ENCODE results near the gene RABIF. TPM values are rescaled to one million over a fixed set of nuclear protein-coding genes. Genes with fewer than 3 reads are reported as not detected.

RABIF gene
- polyA plus RNA-seq, 4 donors: 7.8 to 11.2 (median 10.3) TPM

- FAIRE-seq: no peak
- peaks cover 0 to 30% (median 1%) of the 10 kb centered on the region in 3 donors for H3K4me1 ChIP-seq (ENCODE audit: control insufficient read depth in 3 of 3, insufficient read depth in 2 of 3, low read depth in 1 of 3, low read length in 2 of 3)
Observed at GRCh38 chr1:202854787-202855186, 34.2 kb downstream of the RABIF start.

GRCh38 chr1:202852163-202852904 is 36.6 kb downstream of the RABIF start:
- peaks cover 0 to 8% (median 0%) of the 10 kb centered on the region in 3 donors for H3K4me1 ChIP-seq (ENCODE audit: control insufficient read depth in 3 of 3, insufficient read depth in 2 of 3, low read depth in 1 of 3, low read length in 2 of 3)
- H3K36me3 ChIP-seq (ENCODE audit: control insufficient read depth in 3 of 3, insufficient read depth in 2 of 3, low read depth in 1 of 3, low read length in 3 of 3): peaks cover 0 to 24% (median 0%) of the 10 kb centered on the region in 3 donors
- no peak overlapping the region for H3K27ac ChIP-seq (ENCODE audit: low read depth in 1 of 3, low read length in 2 of 3)
- no peak overlapping the region for H3K4me3 ChIP-seq (ENCODE audit: low read depth in 1 of 3, low read length in 3 of 3)
- DNase-seq: peak; percentile 44 to 47
- FAIRE-seq: no peak
- WGBS, 3 donors: 70 to 74% (median 70%) methylated on average over 15 of the region's 15 CpGs
- H3K27me3 ChIP-seq (ENCODE audit: control insufficient read depth in 3 of 3, insufficient read depth in 3 of 3, low read length in 3 of 3): no peaks in the 10 kb centered on the region
- no peaks in the 10 kb centered on the region for H3K9me3 ChIP-seq (ENCODE audit: control insufficient read depth in 2 of 2, insufficient read depth in 1 of 2, low read depth in 1 of 2, low read length in 1 of 2)

More at GRCh38 chr1:202854787-202855186, 34.2 kb downstream of the RABIF start:
- no peak for DNase-seq
- Histone ChIP-seq H3K36me3 (ENCODE audit: control insufficient read depth in 3 of 3, insufficient read depth in 2 of 3, low read depth in 1 of 3, low read length in 3 of 3) (peaks cover 0 to 30% (median 0%) of the 10 kb centered on the region in 3 donors), H3K27me3 (ENCODE audit: control insufficient read depth in 3 of 3, insufficient read depth in 3 of 3, low read length in 3 of 3) (no peaks in the 10 kb centered on the region), H3K9me3 (ENCODE audit: control insufficient read depth in 2 of 2, insufficient read depth in 1 of 2, low read depth in 1 of 2, low read length in 1 of 2) (no peaks in the 10 kb centered on the region), H3K27ac (ENCODE audit: low read depth in 1 of 3, low read length in 2 of 3) (no peak overlapping the region), H3K4me3 (ENCODE audit: low read depth in 1 of 3, low read length in 3 of 3) (no peak overlapping the region)
- 71 to 81% (median 74%) methylated on average over 8 of the region's 8 CpGs for WGBS, 3 donors

DNA sequence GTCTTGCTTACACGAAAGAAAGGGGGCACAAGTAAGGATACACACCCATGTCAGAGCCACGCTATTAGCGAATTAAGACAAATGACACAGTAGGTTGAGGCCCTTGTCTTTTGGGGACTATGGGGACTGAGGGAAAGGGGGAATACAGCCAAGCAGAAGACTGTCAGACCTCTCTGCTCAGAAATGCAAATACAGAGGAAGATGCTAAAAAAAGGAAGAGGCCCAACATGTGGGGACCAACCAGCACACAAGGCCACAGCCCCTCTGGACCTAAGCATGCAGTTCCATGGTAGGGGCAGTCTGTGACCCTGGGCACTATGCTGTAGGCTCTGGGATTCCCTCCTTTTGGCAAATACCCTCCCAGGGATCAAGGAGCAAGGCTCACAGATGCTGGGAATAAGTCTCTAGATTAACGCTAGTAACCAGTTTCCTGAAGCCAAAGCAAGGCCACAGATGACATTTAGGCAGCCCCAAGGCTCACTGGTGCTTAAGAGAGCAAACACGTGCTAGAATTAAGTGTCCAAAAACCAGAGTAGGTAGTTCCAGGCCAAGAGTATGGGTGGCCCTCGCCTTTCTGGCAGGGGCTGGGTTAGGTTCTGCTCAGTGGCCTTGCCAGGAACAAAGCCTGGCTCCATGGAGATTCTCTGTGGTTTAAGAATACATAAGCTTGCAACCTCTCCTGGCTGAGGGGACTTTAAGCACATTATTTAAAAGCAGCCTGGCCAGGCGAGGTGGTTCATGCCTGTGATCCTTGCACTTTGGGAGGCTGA is 38.2 kb downstream of the RABIF start:
- H3K27me3 ChIP-seq (ENCODE audit: control insufficient read depth in 3 of 3, insufficient read depth in 3 of 3, low read length in 3 of 3): no peaks in the 10 kb centered on the region
- DNase-seq: no peak
- no peak for FAIRE-seq
- H3K27ac ChIP-seq (ENCODE audit: low read depth in 1 of 3, low read length in 2 of 3): no peak overlapping the region
- peaks cover 0 to 21% (median 0%) of the 10 kb centered on the region in 3 donors for H3K36me3 ChIP-seq (ENCODE audit: control insufficient read depth in 3 of 3, insufficient read depth in 2 of 3, low read depth in 1 of 3, low read length in 3 of 3)
- H3K4me1 ChIP-seq (ENCODE audit: control insufficient read depth in 3 of 3, insufficient read depth in 2 of 3, low read depth in 1 of 3, low read length in 2 of 3): no peaks in the 10 kb centered on the region
- no peak overlapping the region for H3K4me3 ChIP-seq (ENCODE audit: low read depth in 1 of 3, low read length in 3 of 3)
- 86 to 90% (median 89%) methylated on average over 7 of the region's 7 CpGs for whole genome bisulfite sequencing, 3 donors
- H3K9me3 ChIP-seq (ENCODE audit: control insufficient read depth in 2 of 2, insufficient read depth in 1 of 2, low read depth in 1 of 2, low read length in 1 of 2): no peaks in the 10 kb centered on the region

GRCh38 chr1:202848191-202848542 is 40.8 kb downstream of the RABIF start:
- Histone ChIP-seq H3K4me1 (ENCODE audit: control insufficient read depth in 3 of 3, insufficient read depth in 2 of 3, low read depth in 1 of 3, low read length in 2 of 3) (no peaks in the 10 kb centered on the region), H3K27ac (ENCODE audit: low read depth in 1 of 3, low read length in 2 of 3) (no peak overlapping the region), H3K36me3 (ENCODE audit: control insufficient read depth in 3 of 3, insufficient read depth in 2 of 3, low read depth in 1 of 3, low read length in 3 of 3) (peaks cover 0 to 10% (median 0%) of the 10 kb centered on the region in 3 donors), H3K9me3 (ENCODE audit: control insufficient read depth in 2 of 2, insufficient read depth in 1 of 2, low read depth in 1 of 2, low read length in 1 of 2) (no peaks in the 10 kb centered on the region), H3K4me3 (ENCODE audit: low read depth in 1 of 3, low read length in 3 of 3) (no peak overlapping the region), H3K27me3 (ENCODE audit: control insufficient read depth in 3 of 3, insufficient read depth in 3 of 3, low read length in 3 of 3) (no peaks in the 10 kb centered on the region)
- FAIRE-seq (no peak), DNase-seq (no peak)
- WGBS, 3 donors: 39 to 44% (median 41%) methylated on average over 2 of the region's 2 CpGs

- FAIRE-seq: no peak
- Histone ChIP-seq H3K4me3 (ENCODE audit: low read depth in 1 of 3, low read length in 3 of 3) (no peak overlapping the region), H3K36me3 (ENCODE audit: control insufficient read depth in 3 of 3, insufficient read depth in 2 of 3, low read depth in 1 of 3, low read length in 3 of 3) (no peaks in the 10 kb centered on the region), H3K9me3 (ENCODE audit: control insufficient read depth in 2 of 2, insufficient read depth in 1 of 2, low read depth in 1 of 2, low read length in 1 of 2) (no peaks in the 10 kb centered on the region), H3K4me1 (ENCODE audit: control insufficient read depth in 3 of 3, insufficient read depth in 2 of 3, low read depth in 1 of 3, low read length in 2 of 3) (no peaks in the 10 kb centered on the region), H3K27ac (ENCODE audit: low read depth in 1 of 3, low read length in 2 of 3) (no peak overlapping the region), H3K27me3 (ENCODE audit: control insufficient read depth in 3 of 3, insufficient read depth in 3 of 3, low read length in 3 of 3) (no peaks in the 10 kb centered on the region)
- WGBS, 3 donors: 72 to 82% (median 81%) methylated on average over 6 of the region's 6 CpGs
- DNase-seq: no peak
Observed at GRCh38 chr1:202844935-202845334, 44.0 kb downstream of the RABIF start.

GRCh38 chr1:202844259-202844658 is 44.7 kb downstream of the RABIF start:
- Histone ChIP-seq H3K36me3 (ENCODE audit: control insufficient read depth in 3 of 3, insufficient read depth in 2 of 3, low read depth in 1 of 3, low read length in 3 of 3) (no peaks in the 10 kb centered on the region), H3K27ac (ENCODE audit: low read depth in 1 of 3, low read length in 2 of 3) (no peak overlapping the region), H3K4me1 (ENCODE audit: control insufficient read depth in 3 of 3, insufficient read depth in 2 of 3, low read depth in 1 of 3, low read length in 2 of 3) (no peaks in the 10 kb centered on the region), H3K4me3 (ENCODE audit: low read depth in 1 of 3, low read length in 3 of 3) (no peak overlapping the region), H3K9me3 (ENCODE audit: control insufficient read depth in 2 of 2, insufficient read depth in 1 of 2, low read depth in 1 of 2, low read length in 1 of 2) (no peaks in the 10 kb centered on the region), H3K27me3 (ENCODE audit: control insufficient read depth in 3 of 3, insufficient read depth in 3 of 3, low read length in 3 of 3) (no peaks in the 10 kb centered on the region)
- no peak for DNase-seq
- WGBS, 3 donors: 92 to 93% (median 92%) methylated on average over 5 of the region's 5 CpGs
- FAIRE-seq: no peak

DNA sequence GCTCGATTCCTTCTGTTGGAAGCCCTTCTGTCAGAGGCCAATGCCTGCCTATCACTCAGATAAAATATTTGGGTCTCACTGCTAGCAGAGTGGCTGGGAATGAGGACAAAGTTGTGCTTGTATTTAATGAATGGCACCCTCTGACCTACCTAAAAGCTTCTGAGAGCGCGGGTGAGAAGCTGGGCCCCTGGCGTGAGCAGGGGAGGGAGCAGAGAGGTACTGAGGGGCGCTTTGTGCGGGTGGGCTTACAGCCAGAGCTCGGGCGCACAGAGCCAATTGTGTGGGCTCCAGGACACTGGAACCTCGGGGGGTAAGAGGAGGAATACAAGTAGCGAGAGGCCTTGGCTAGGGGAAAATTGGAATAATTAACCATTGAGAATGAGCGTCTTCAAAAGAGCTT is 45.9 kb downstream of the RABIF start:
- no peaks in the 10 kb centered on the region for H3K36me3 ChIP-seq (ENCODE audit: control insufficient read depth in 3 of 3, insufficient read depth in 2 of 3, low read depth in 1 of 3, low read length in 3 of 3)
- H3K27me3 ChIP-seq (ENCODE audit: control insufficient read depth in 3 of 3, insufficient read depth in 3 of 3, low read length in 3 of 3): no peaks in the 10 kb centered on the region
- H3K4me1 ChIP-seq (ENCODE audit: control insufficient read depth in 3 of 3, insufficient read depth in 2 of 3, low read depth in 1 of 3, low read length in 2 of 3): no peaks in the 10 kb centered on the region
- no peak overlapping the region for H3K27ac ChIP-seq (ENCODE audit: low read depth in 1 of 3, low read length in 2 of 3)
- H3K4me3 ChIP-seq (ENCODE audit: low read depth in 1 of 3, low read length in 3 of 3): no peak overlapping the region
- FAIRE-seq: no peak
- no peaks in the 10 kb centered on the region for H3K9me3 ChIP-seq (ENCODE audit: control insufficient read depth in 2 of 2, insufficient read depth in 1 of 2, low read depth in 1 of 2, low read length in 1 of 2)
- DNase-seq: no peak
- WGBS, 3 donors: 84 to 94% (median 88%) methylated on average over 11 of the region's 11 CpGs

DNA sequence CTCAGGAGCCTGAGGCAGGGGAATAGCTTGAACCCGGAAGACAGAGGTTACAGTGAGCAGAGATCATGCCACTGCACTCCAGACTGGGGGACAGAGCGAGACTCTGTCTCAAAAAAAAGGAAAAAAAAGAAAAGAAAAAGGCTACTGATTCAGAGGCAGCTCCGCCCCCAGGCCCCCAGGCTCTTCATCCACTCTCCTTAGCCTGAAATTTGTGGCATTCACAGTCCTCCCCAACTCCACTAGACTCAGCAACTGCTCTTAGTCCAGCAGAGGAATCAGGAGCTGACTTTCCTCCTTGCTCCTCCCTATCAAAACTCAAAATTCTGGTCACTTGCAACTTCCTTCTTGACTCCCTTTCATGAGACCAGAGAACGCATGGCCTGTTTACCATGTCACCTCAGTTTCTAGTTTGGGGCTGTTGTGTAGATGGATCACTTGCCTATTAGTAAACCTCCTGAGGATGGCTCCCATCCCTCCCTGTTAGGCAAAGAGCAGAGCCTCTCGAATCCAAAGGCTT is 51.1 kb downstream of the RABIF start:
- Histone ChIP-seq H3K9me3 (ENCODE audit: control insufficient read depth in 2 of 2, insufficient read depth in 1 of 2, low read depth in 1 of 2, low read length in 1 of 2) (no peaks in the 10 kb centered on the region), H3K4me3 (ENCODE audit: low read depth in 1 of 3, low read length in 3 of 3) (no peak overlapping the region), H3K27ac (ENCODE audit: low read depth in 1 of 3, low read length in 2 of 3) (no peak overlapping the region), H3K27me3 (ENCODE audit: control insufficient read depth in 3 of 3, insufficient read depth in 3 of 3, low read length in 3 of 3) (no peaks in the 10 kb centered on the region), H3K4me1 (ENCODE audit: control insufficient read depth in 3 of 3, insufficient read depth in 2 of 3, low read depth in 1 of 3, low read length in 2 of 3) (no peaks in the 10 kb centered on the region), H3K36me3 (ENCODE audit: control insufficient read depth in 3 of 3, insufficient read depth in 2 of 3, low read depth in 1 of 3, low read length in 3 of 3) (no peaks in the 10 kb centered on the region)
- FAIRE-seq (no peak), DNase-seq (no peak)
- WGBS, 3 donors: 82 to 92% (median 88%) methylated on average over 5 of the region's 5 CpGs

All from small intestine (tissue), 7 donors.